HG03196 (cell line): Measurements from ENCODE around the gene FOXC1.

Experiments used
- ATAC-seq: cut with Tn5 transposase; IDR thresholded peaks from one replicate; pipeline ENCODE4 v1.9.1; 2021; ENCODE audit not compliant: unreplicated experiment

FOXC1 gene

GRCh38 chr6:1611572-1612298 is 2.0 kb downstream of the FOXC1 start:
- no peak for ATAC-seq

- no peak for ATAC-seq
These were observed 2.7 kb downstream of the FOXC1 start for GRCh38 chr6:1612299-1612973.

GRCh38 chr6:1612974-1613306 is 3.2 kb downstream of the FOXC1 start:
- no peak for ATAC-seq

- no peak for ATAC-seq
These were observed 3.6 kb downstream of the FOXC1 start for GRCh38 chr6:1613346-1613687.

- ATAC-seq: no peak
These were observed 4.2 kb downstream of the FOXC1 start for GRCh38 chr6:1613688-1614447.

- no peak for ATAC-seq
These were observed 4.9 kb downstream of the FOXC1 start for GRCh38 chr6:1614448-1615150.

- ATAC-seq: no peak
These were observed 5.6 kb downstream of the FOXC1 start for GRCh38 chr6:1615151-1615852.

GRCh38 chr6:1615853-1616420 is 6.2 kb downstream of the FOXC1 start:
- no peak for ATAC-seq

- no peak for ATAC-seq
These were observed 7.2 kb downstream of the FOXC1 start for GRCh38 chr6:1616701-1617463.

GRCh38 chr6:1617466-1618310 is 8.0 kb downstream of the FOXC1 start:
- no peak for ATAC-seq

- no peak for ATAC-seq
These were observed 8.8 kb downstream of the FOXC1 start for GRCh38 chr6:1618311-1619097.

GRCh38 chr6:1619098-1619672 is 9.5 kb downstream of the FOXC1 start:
- no peak for ATAC-seq

GRCh38 chr6:1619673-1620503 is 10.2 kb downstream of the FOXC1 start:
- no peak for ATAC-seq

GRCh38 chr6:1620504-1621069 is 10.9 kb downstream of the FOXC1 start:
- no peak for ATAC-seq

GRCh38 chr6:1621070-1621701 is 11.5 kb downstream of the FOXC1 start:
- no peak for ATAC-seq

GRCh38 chr6:1622220-1622850 is 12.6 kb downstream of the FOXC1 start:
- ATAC-seq: no peak
